Gastrocnemius medialis (tissue), 4 donors: ENCODE results near the gene REP15.

ENCODE experiments used
- CTCF ChIP-seq, 5 experiments: fragments of 450-650 bp in 3 of 5; fragments of 200-600 bp in 2 of 5; sonication (generic) in 2 of 5; IDR thresholded peaks in 4 of 5; conservative IDR thresholded peaks in 1 of 5; 1 replicate in 4 of 5; 2 replicates in 1 of 5; pipeline ENCODE4 v1.5.1; 2016 to 2019; ENCODE audit warnings: antibody characterized with exemption in 5 of 5, mild to moderate bottlenecking in 3 of 5, moderate library complexity in 3 of 5
- POLR2A ChIP-seq, 2 donors: fragments of 450-650 bp; IDR thresholded peaks; one replicate each; pipeline ENCODE4 v1.6.1; 2017; ENCODE audit warnings: antibody characterized with exemption in 2 of 2, mild to moderate bottlenecking in 2 of 2, moderate library complexity in 2 of 2

GRCh38 chr12:27723212-27723611 lies 27.0 kb downstream of the REP15 start:
- TF ChIP-seq CTCF (IDR thresholded peaks at IDR 0.05 in 4 of 5, conservative IDR thresholded peaks at IDR 0.05 in 1 of 5) (no peak), POLR2A (IDR thresholded peaks at IDR 0.05) (no peak)
